Stimulated activated CD8-positive, alpha-beta memory T cell treated with anti-CD3 and anti-CD28 coated beads, Interleukin-4, amount 100 ng/mL, for 4 hours (primary cell): ENCODE data around the gene OR1D5.
"Not testable (repeated sequence)": the region's sequence is repeated elsewhere in the genome, so short reads cannot be mapped to it uniquely, and the experiment has no call there.

Experiments
- DNase-seq, 2 donors: peaks; one replicate each; pipeline ENCODE4 v3.0.0-alpha.2; 2020; ENCODE audit warnings: low read depth in 2 of 2, low spot score in 1 of 2

OR1D5 gene

DNA sequence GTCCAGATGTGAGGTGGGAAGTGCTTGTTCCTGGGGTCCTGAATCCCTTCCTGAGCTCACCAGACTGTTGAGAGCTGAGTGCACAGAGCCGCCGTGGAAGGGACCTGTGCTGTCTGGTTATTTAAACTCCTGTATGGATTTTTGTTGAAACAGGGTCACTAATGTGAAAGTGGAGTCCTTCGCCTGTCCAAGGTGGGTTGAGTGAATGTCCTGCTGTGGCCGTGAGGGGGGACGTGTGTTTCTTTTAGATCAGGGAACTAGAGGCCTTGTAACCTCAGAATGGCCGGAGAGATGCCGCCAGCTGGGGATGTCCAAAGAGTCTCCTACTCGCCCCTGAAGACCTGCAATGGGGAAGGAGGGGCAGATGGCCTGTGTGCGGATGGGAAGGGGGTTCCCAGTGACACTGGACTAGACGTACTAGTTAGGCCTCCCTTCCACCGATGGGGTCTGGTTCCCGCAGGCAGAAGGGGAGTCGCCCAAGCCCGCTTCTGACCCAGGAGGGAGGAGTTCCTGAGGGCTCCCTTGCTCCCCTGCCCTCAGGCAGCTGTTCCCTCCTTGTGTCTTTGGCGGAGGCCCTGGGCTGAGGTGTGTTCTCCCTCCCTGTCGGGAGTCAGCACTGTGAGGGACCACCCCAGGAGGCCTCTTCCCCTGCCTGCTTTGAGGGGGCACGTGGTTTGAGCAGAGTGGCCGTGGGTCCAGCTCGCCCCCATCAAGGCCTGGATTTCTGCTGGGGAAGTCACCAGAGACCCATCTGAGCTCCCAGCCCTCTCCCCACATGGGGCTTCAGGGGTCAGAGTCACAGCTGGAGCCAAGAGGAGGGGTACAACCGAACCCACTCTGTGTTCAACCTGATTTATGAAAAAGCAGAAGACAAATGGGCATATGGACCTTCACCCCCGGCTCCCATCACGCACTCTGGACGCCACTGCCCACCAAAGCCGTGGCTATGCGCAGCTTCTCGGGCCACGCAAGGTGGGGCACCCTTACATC is 30.9 kb downstream of the OR1D5 start:
- no peak for DNase-seq

DNA sequence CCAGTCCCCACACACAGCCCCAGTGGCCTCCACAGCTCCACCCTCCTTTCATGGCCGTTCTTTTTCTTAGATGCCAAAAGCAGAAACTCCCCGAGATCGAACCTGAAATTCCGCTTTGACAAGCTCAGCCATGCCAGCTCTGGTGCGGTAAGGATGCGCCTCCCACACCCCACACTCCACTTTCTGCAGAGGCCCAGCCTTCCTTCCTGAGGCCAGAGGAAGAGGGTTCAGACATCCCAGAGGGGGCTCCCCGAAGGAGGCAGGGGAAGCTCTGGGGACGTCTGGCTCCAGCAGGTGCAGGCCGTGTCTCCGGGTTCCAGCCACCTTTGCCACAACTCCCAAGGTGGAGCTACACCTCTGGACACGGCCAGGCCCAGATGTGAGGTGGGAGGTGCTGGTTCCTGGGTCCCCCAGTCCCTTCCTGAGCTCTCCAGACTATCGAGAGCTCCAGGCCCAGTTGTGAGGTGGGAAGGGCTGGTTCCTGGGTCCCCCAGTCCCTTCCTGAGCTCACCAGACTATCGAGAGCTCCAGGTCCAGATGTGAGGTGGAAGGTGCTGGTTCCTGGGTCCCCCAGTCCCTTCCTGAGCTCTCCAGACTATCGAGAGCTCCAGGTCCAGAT is 32.4 kb downstream of the OR1D5 start:
- DNase-seq: not testable (repeated sequence)

DNA sequence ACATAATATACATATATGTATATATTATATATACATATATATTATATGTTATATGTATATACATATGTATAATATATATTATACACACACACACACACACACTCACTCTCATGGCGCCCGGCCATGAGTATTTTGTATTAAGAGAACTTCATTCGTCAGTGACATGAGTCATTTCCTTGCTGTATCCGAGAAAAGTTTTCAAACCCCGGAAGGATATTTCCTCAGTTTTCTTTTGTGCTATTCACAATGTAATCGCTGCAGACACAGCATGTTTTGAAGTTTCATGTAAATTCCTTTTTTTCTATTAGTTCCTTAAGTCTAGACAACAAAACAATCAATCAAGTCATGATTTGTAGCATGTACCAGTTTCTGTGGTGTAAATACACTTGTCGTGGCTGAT is 33.3 kb downstream of the OR1D5 start:
- DNase-seq: no peak

DNA sequence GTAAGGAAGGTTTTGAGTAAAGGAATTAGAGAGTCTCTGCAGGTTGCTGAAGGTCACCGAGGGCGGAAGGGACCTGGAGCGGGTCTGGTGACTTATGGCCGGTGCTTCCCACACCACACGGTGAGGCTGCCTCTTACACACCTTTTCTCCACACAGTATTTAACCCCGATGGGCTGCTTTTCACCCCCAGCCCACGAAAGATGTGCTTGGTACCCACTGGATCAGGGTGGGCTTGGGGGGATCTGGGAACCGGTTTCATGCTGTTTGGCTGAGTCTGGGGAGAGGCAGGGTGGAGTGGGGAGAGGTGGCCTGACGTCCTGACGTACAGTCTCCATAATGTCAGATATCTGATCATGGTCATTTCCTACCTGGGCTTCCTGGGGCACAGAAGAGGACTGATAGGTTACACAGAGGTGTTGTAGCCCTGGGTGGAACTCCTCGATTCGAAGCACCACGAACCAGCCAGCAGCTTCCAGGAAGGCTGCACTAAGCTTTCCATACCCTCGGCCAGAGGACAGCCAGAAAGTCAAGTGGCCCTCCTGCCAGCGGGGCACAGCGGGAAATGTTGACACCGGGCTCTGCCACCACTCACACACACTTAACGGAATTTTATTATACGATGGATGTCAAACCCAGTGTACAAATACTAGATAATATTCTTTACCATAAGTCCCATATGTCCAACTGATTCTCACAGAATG is 34.0 kb downstream of the OR1D5 start:
- DNase-seq: no peak

DNA sequence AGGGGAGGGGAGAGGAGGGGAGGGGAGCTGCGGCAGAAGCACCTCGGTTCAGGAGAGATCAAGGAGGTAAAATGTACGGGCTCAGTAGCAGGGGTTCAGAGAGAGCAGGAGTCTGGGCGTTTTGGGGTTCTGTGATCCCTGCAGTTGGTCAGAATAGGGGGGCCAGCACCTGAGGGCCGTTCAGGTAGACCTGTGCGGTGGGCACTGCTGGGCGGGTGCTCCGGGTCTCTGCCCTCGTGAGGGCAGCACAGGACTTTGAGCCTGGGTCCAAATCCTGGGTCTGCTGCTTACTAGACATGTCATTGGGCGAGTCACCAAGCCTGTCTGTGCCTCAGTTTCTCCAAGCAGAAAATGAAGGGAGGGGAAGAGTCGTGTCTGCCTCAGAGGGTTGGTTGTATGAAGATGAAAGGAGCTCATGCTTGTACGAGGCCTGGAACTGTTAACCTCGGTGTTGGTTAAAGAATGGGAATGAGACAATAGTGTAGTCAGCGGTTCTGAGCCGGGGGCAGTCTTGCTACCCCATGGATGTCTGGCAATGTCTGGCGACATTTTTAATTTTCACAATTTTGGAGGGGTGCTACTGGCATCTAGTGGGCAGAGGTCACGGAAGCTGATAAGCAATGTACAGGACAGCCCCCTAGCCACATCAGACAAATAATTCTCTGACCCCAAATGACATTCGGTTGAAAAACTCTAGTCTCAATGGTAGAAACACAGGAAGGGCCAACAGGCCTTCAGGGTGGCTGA is 35.4 kb downstream of the OR1D5 start:
- DNase-seq: no peak

DNA sequence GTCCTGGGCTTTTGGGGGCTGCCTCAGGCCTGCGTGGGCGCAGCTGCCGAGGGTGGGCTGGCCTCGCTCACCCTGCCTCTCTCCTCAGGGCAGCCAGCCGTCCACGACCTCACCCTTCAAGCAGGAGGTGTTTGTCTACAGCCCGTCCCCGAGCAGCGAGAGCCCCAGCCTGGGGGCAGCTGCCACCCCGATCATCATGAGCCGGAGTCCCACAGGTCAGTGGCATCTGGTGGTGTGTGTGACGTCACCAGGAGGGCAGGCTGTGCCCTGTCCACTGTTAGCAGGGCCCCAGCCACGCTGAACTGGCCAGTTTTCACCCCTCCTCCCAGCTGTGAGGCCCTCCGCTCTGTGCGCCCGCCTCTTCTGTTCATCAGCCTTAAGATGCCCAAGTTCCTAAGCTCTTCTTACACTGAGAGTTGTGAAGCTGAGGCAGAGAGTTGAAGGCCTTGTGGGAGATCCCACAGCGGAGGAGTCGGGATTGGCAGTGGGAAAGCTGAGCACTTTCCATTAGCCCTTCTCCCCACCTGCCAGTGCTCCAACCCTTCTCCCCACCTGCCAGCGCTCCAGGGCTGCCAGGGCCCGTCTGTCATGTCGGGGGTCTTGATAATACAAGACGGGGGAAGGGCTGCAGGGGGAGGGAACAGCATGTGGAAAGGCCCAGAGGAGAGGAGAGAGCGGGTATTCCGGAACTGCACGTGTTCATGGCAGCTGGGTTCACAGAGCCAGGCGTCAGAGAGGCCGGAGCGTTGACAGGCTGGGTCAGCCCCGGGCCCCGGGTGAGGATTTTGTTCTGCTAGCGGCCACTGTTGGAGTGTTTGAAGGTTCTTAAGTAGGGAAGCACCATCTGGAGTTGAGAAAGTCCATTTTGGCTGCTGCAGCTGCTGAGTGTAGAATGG is 36.3 kb downstream of the OR1D5 start:
- no peak for DNase-seq

DNA sequence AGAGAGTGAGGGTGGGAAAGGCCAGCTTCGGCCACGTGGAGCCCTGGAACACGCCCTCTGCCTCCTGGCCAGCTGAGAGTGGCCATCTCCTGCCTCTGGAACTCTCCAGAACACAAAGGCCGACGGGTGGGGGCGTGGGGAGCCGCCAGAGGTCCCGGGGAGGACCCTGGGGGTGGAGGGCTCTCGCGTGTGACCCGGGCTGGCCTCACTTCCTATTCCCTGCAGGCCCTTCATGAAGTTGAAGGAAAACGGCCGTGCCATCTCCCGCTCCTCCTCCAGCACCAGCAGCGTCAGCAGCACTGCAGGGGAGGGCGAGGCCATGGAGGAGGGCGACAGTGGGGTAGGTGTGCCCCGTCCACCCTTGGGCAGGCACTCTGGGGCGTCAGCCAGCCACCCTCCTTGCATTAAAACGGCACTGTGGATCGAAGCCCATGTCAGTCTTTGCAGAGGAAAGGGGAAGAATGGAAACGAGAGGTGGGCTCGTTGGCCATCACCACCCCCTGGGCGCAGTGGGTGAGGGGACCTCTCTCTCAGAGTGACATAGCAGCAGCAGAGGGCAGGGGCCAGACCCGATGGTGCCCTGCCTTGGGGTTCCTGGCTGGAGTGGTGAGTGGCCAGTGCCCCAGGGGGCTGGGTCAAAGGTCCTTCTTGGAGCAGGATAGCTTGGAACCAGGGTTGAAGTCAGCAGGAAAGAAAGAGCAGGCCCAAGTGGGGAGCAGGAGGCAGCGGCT is 37.1 kb downstream of the OR1D5 start:
- DNase-seq: no peak

DNA sequence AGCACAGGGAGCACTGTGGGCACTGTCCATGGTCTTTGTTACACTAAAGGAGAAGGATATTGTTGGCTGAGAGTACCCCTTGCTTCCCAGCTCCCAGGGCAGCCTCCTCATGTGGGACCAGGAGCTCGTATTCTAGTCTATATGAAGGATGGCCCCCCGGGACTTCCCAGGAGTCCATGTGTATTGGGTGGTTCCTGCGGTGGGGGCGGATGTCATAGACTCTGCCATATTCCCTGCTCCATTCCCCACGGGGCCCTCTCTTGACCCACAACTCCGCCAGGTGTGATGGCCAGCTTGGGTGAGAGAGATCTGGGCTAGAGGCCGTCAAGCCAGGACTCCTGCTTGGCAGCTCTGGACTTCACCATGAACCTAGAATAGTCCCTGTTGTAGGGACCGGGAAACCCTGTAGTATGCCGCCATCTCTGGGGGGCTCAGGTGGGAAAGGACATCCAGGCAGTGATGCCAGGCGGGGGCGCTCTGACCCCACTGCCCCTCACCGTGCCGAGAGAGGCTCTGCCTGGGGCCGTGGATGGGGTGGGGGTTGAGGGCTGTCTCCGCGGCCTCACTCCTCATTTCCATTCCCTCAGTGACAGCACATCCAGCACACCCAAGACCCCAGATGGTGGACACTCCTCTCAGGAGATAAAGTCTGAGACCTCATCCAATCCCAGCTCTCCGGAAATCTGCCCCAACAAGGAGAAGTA is 37.8 kb downstream of the OR1D5 start:
- no peak for DNase-seq

DNA sequence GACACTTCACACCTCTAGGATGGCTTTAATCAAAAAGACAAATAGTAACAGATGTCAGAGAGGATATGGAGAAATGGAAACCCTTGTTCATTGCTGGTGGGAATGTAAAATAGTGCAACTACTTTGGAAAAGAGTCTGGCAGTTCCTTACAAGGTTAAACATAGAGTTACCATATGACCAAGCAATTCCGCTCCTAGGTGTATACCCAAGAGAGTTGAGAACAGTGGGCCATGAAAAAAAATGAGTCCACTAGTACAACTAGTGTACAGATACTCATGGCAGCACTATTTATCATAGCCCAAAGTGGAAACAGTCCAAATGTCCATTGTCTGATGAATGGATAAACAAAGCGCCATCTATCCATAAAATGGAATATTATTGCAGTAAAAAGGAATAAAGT is 39.1 kb downstream of the OR1D5 start:
- no peak for DNase-seq

DNA sequence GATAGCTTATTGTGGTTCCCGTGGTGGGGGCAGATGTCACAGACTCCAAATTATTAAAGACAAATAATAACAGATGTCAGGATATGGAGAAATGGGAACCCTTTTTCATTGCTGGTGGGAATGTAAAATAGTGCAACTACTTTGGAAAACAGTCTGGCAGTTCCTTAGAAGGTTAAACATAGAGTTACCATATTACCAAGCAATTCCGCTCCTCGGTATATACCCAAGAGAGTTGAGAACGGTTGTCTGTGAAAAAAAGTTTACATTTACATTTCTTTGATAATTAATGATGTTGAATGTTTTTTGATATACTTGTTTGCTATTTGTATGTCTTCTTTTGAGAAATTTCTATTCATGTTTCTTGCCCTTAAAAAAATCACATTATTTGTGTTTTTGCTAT is 41.2 kb downstream of the OR1D5 start:
- no peak for DNase-seq

DNA sequence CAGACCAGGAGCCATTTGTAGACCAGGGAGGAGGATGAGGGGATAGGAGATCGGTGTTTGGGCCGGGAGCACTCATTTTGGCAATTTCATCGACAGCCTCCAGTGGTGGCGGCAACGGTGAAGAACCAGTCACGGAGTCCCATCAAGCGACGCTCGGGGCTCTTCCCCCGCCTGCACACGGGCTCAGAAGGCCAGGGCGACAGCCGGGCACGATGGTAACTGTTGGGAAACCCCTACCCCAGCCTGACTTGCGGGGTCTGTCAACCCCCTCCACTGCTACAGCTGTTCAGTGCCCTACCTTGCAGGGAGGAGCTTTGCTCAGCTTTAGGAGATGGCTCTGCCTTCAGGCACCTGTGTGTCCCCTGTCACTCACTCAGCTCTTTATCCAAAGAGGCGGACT is 43.0 kb downstream of the OR1D5 start:
- DNase-seq: no peak

DNA sequence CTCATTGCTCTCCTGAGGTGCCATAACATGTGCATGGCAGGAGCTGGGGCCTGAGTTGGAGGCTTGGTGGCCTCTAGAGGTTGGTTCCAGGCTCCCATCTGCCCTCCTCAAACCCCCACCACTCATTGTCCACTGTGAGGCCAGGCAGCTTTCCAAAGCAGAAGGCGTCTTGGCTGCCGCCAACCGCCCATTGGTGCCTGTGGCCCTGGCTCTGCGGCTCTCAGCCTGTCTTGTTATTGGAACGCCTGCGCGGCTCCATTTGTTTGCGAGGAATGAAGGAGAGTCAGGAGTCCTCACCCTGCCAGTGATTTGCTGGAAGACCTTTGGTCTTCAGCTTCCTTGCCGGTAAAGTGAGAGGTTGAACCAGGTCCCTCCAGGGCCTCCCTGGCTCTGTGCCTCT is 43.6 kb downstream of the OR1D5 start:
- no peak for DNase-seq

DNA sequence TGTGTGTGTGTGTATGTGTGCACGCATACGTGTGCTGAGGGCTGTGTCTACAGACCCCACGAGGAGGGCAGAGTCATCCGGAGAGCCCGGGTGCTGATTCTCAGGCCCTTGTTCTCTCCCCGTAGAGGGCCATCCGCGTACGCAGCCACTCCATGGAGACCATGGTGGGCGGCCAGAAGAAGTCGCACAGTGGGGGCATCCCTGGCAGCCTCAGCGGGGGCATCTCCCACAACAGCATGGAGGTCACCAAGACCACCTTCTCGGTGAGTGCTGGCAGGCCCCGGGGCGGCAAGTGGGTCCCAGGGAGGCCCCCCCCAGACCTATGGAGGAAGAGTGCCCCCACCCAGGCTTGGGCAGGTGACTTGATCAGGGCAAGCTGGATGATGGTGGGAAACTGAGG is 45.5 kb downstream of the OR1D5 start:
- no peak for DNase-seq

DNA sequence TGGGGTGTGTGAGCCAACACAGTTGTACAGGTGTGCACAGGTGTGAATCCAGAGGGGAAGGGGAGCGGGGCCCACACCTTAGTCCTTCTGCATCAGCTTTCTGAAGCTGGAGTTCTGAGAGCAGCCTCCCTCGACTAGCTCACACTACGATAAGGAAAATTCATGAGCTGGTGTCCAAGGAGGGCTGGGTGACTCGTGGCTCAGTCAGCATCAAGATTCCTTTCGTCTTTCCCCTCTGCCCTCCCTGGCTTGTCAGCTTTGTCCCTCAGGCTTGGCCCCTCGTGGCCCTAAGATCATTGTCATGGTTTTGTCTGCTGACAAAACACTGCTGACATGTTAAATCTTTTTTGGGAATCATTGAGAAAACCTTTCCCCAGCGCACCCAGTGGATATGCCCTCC is 47.5 kb downstream of the OR1D5 start:
- DNase-seq: no peak

DNA sequence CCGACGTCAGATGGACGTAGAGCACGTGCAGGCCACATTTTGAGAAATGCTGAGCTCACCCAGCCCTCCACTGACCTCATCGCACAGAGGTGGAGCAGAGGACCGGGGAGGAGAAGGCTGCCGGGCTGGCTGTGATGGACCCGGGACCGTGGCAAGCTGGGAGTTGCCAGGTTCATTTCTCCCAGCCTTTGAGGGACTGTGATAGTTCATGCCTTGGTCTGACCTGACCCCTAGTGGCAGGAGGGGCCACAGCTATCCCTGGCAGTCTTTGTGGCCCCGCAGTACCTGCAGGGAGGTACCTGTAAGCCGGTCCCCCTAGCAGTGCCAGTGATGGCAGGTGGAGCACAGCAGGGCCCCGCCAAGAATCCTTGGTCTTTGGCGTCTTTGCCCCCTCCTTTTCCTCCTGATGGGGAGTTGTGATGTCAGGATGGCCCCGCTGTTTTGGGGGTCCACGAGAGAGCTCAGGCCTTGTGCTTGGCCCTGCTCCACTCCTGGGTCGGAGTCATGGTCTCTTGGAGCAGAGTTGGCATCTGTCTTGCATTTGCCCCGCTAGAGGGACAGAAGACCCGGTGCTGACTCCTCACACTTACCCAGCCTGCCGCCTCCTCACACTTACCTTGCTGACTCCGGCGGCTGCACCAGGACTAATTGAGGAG is 50.4 kb downstream of the OR1D5 start:
- peak; percentile 19 to 27 for DNase-seq
